ENCODE measurements around the gene TFCP2. TPM values are rescaled to one million over a fixed set of nuclear protein-coding genes. Genes with fewer than 3 reads are reported as not detected.
"Not testable (repeated sequence)": the region's sequence is repeated elsewhere in the genome, so short reads cannot be mapped to it uniquely, and the experiment has no call there.

The TFCP2 gene
- total RNA-seq, 1 donor from 2014 or later = 40.0 TPM

GRCh38 chr12:51082561-51083125 is 90.3 kb downstream of the TFCP2 start:
- H3K27ac Mint-ChIP-seq = peak overlapping the region; percentile 98
- peaks cover 14% of the 10 kb centered on the region for H3K36me3 Mint-ChIP-seq (ENCODE audit: insufficient read depth)
- H3K4me1 Mint-ChIP-seq (ENCODE audit: low read depth) = peaks cover 23% of the 10 kb centered on the region

GRCh38 chr12:51081421-51081820 is 91.5 kb downstream of the TFCP2 start:
- Mint-ChIP-seq H3K36me3 (ENCODE audit: insufficient read depth) (peaks cover 14% of the 10 kb centered on the region), H3K4me1 (ENCODE audit: low read depth) (peaks cover 23% of the 10 kb centered on the region), H3K4me3 (ENCODE audit: low read depth) (peak overlapping the region; percentile 99), H3K27me3 (no peaks in the 10 kb centered on the region), H3K27ac (no peak overlapping the region), H3K9me3 (ENCODE audit: low read depth) (no peaks in the 10 kb centered on the region)
- no peak for TF ChIP-seq CTCF (IDR thresholded peaks at IDR 0.05; ENCODE audit: unreplicated experiment)
- no peak for DNase-seq (ENCODE audit: low spot score, unreplicated experiment)

More at GRCh38 chr12:51082561-51083125, 90.3 kb downstream of the TFCP2 start:
- no peak for TF ChIP-seq CTCF (IDR thresholded peaks at IDR 0.05; ENCODE audit: unreplicated experiment)
- Mint-ChIP-seq H3K9me3 (ENCODE audit: low read depth) (no peaks in the 10 kb centered on the region), H3K27me3 (no peaks in the 10 kb centered on the region), H3K4me3 (ENCODE audit: low read depth) (peak overlapping the region; percentile 99)
- DNase-seq (ENCODE audit: low spot score, unreplicated experiment) = no peak

GRCh38 chr12:51080136-51080535 is 92.8 kb downstream of the TFCP2 start:
- no peak overlapping the region for H3K4me3 Mint-ChIP-seq (ENCODE audit: low read depth)
- H3K4me1 Mint-ChIP-seq (ENCODE audit: low read depth) = peaks cover 23% of the 10 kb centered on the region
- H3K27ac Mint-ChIP-seq = peak overlapping the region; percentile 59
- H3K9me3 Mint-ChIP-seq (ENCODE audit: low read depth) = no peaks in the 10 kb centered on the region
- no peaks in the 10 kb centered on the region for H3K27me3 Mint-ChIP-seq
- DNase-seq (ENCODE audit: low spot score, unreplicated experiment) = no peak
- no peak for TF ChIP-seq CTCF (IDR thresholded peaks at IDR 0.05; ENCODE audit: unreplicated experiment)
- peaks cover 14% of the 10 kb centered on the region for H3K36me3 Mint-ChIP-seq (ENCODE audit: insufficient read depth)

- H3K27me3 Mint-ChIP-seq; H3K9me3 Mint-ChIP-seq (ENCODE audit: low read depth); DNase-seq (ENCODE audit: low spot score, unreplicated experiment); H3K4me3 Mint-ChIP-seq (ENCODE audit: low read depth): not testable (repeated sequence)
- H3K4me1 Mint-ChIP-seq (ENCODE audit: low read depth) = peaks cover 23% of the 10 kb centered on the region
- H3K27ac Mint-ChIP-seq = peak overlapping the region; percentile 77
- H3K36me3 Mint-ChIP-seq (ENCODE audit: insufficient read depth) = peaks cover 15% of the 10 kb centered on the region
These were observed 94.1 kb downstream of the TFCP2 start for GRCh38 chr12:51078866-51079265.

- H3K9me3 Mint-ChIP-seq (ENCODE audit: low read depth); DNase-seq (ENCODE audit: low spot score, unreplicated experiment); H3K27me3 Mint-ChIP-seq; H3K27ac Mint-ChIP-seq; H3K4me3 Mint-ChIP-seq (ENCODE audit: low read depth): not testable (repeated sequence)
- Mint-ChIP-seq H3K36me3 (ENCODE audit: insufficient read depth) (peaks cover 19% of the 10 kb centered on the region), H3K4me1 (ENCODE audit: low read depth) (peaks cover 20% of the 10 kb centered on the region)
These were observed 94.6 kb downstream of the TFCP2 start for GRCh38 chr12:51078346-51078745.

- TF ChIP-seq CTCF (IDR thresholded peaks at IDR 0.05; ENCODE audit: unreplicated experiment) = no peak
- H3K4me1 Mint-ChIP-seq (ENCODE audit: low read depth) = peaks cover 20% of the 10 kb centered on the region
- DNase-seq (ENCODE audit: low spot score, unreplicated experiment) = no peak
- peaks cover 20% of the 10 kb centered on the region for H3K36me3 Mint-ChIP-seq (ENCODE audit: insufficient read depth)
- no peaks in the 10 kb centered on the region for H3K27me3 Mint-ChIP-seq
- no peak overlapping the region for H3K27ac Mint-ChIP-seq
- H3K4me3 Mint-ChIP-seq (ENCODE audit: low read depth) = no peak overlapping the region
- no peaks in the 10 kb centered on the region for H3K9me3 Mint-ChIP-seq (ENCODE audit: low read depth)
These were observed 95.0 kb downstream of the TFCP2 start for GRCh38 chr12:51077930-51078329.

Data from progenitor cell of endocrine pancreas (in vitro differentiated cells).